ENCODE data around the gene MAP2K2.

DNA sequence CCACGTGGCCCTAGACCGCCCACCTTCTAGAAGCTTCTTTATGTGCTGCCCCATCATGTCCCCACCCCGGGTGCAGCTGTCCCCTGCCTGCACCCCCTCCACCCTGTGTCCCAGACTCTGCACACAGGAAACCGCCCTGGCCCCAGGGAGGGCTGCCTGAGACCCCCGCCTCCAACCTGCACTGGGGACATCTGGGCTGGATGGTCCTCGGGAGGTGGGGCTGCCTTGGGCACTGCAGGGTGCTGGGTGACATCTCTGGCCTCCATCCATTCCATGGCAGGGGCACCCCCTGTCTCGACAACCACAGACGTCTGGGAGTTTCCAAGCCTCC, 39.4 kb downstream of the MAP2K2 start:
- TF ChIP-seq EZH2phosphoT487 (IDR thresholded peaks at IDR 0.05; ENCODE audit: insufficient read depth, low read depth) (no peak), EZH2 (IDR thresholded peaks at IDR 0.05; ENCODE audit: insufficient read depth, poor library complexity, severe bottlenecking) (no peak)

All from GM23248 (cell line).